Neural cell (in vitro differentiated cells): ENCODE measurements around the gene SRD5A1. TPM values are rescaled to one million over a fixed set of nuclear protein-coding genes. Genes with fewer than 3 reads are reported as not detected.

Experiments
- H2AFZ ChIP-seq: fragments of 200-600, 300-800 bp; sonication (generic), shearing (Covaris generic); 2 replicates; pipeline ENCODE4 v1.6.0; 2014; ENCODE audit warnings: low read depth, mild to moderate bottlenecking, antibody characterized with exemption, low read length, moderate library complexity
- H3F3A ChIP-seq: fragments of 200-600 bp; shearing (Covaris generic); 2 replicates; pipeline ENCODE4 v1.6.1; 2016; ENCODE audit warnings: mild to moderate bottlenecking, moderate library complexity, mixed read lengths, antibody characterized with exemption, low read length; ENCODE audit not compliant: insufficient read depth, poor library complexity, severe bottlenecking
- H3K27ac ChIP-seq: fragments of 200-600, 300-800 bp; sonication (generic), shearing (Covaris generic); 2 replicates; pipeline ENCODE4 v1.5.1; 2014; ENCODE audit warnings: mild to moderate bottlenecking, low read length, moderate library complexity
- H3K27me3 ChIP-seq: fragments of 300-800, 200-600 bp; sonication (generic), shearing (Covaris generic); 2 replicates; pipeline ENCODE4 v1.6.0; 2014; ENCODE audit warnings: mild to moderate bottlenecking, low read depth, low read length, moderate library complexity; ENCODE audit not compliant: insufficient read depth
- H3K36me3 ChIP-seq: fragments of 300-800, 200-600 bp; sonication (generic), shearing (Covaris generic); 2 replicates; pipeline ENCODE4 v1.5.1; 2014; ENCODE audit warnings: mild to moderate bottlenecking, antibody characterized with exemption, low read length, moderate library complexity; ENCODE audit not compliant: insufficient read depth
- H3K4me2 ChIP-seq: fragments of 300-800, 200-600 bp; sonication (generic), shearing (Covaris generic); 2 replicates; pipeline ENCODE4 v1.6.0; 2014; ENCODE audit warnings: mild to moderate bottlenecking, low read length
- H3K4me3 ChIP-seq: fragments of 300-800, 200-600 bp; sonication (generic), shearing (Covaris generic); 2 replicates; pipeline ENCODE4 v1.5.1; 2014; ENCODE audit warnings: mild to moderate bottlenecking, low read length, moderate library complexity
- H3K79me2 ChIP-seq: fragments of 200-600 bp; shearing (Covaris generic); replicated peaks from 2 replicates; pipeline ENCODE4 v1.6.0; 2014; ENCODE audit warnings: mild to moderate bottlenecking, low read length, moderate library complexity; ENCODE audit not compliant: insufficient read depth
- H3K9ac ChIP-seq: fragments of 300-800, 200-600 bp; sonication (generic), shearing (Covaris generic); 2 replicates; pipeline ENCODE4 v1.6.1; 2016; ENCODE audit warnings: mild to moderate bottlenecking, low read length, mixed read lengths
- H3K9me2 ChIP-seq: fragments of 200-600 bp; shearing (Covaris generic); 2 replicates; pipeline ENCODE4 v1.6.1; 2016; ENCODE audit warnings: mild to moderate bottlenecking, low read length, mixed read lengths; ENCODE audit not compliant: insufficient read depth
- H3K9me3 ChIP-seq: fragments of 200-600, 300-800 bp; sonication (generic), shearing (Covaris generic); 2 replicates; pipeline ENCODE4 v1.6.1; 2016; ENCODE audit warnings: mild to moderate bottlenecking, mixed run types, low read length, moderate library complexity, mixed read lengths
- H4K20me1 ChIP-seq: fragments of 200-600 bp; shearing (Covaris generic); 2 replicates; pipeline ENCODE4 v1.6.1; 2016; ENCODE audit warnings: mild to moderate bottlenecking, mixed run types; ENCODE audit not compliant: insufficient read depth
- EP300 ChIP-seq: fragments of 450-650 bp; conservative IDR thresholded peaks from 2 replicates; pipeline ENCODE4 v1.6.1; 2014; ENCODE audit warnings: antibody characterized with exemption, mild to moderate bottlenecking, moderate library complexity; ENCODE audit not compliant: poor library complexity, severe bottlenecking
- EZH2 ChIP-seq: fragments of 200-600, 300-800 bp; shearing (Covaris generic), sonication (generic); IDR thresholded peaks from 2 replicates; pipeline ENCODE4 v1.6.1; 2014; ENCODE audit warnings: antibody characterized with exemption, low read length, borderline replicate concordance, mild to moderate bottlenecking; ENCODE audit not compliant: insufficient read depth, poor library complexity, severe bottlenecking
- MXI1 ChIP-seq: fragments of 450-650 bp; conservative IDR thresholded peaks from 2 replicates; pipeline ENCODE4 v1.6.1; 2014; ENCODE audit warnings: antibody characterized with exemption, mild to moderate bottlenecking; ENCODE audit not compliant: poor library complexity, severe bottlenecking
- POLR2AphosphoS5 ChIP-seq: IDR thresholded peaks from 2 replicates; pipeline ENCODE4 v1.6.1; 2012
- RAD21 ChIP-seq: fragments of 450-650 bp; conservative IDR thresholded peaks from 2 replicates; pipeline ENCODE4 v1.6.1; 2014; ENCODE audit warnings: antibody characterized with exemption, mild to moderate bottlenecking, moderate library complexity
- SMC3 ChIP-seq: fragments of 450-650 bp; conservative IDR thresholded peaks from 2 replicates; pipeline ENCODE4 v1.6.1; 2014; ENCODE audit warnings: antibody characterized with exemption, mild to moderate bottlenecking, moderate library complexity; ENCODE audit not compliant: poor library complexity
- TAF1 ChIP-seq: IDR thresholded peaks from 2 replicates; pipeline ENCODE4 v1.6.1; 2012; ENCODE audit warnings: low read depth
- polyA plus RNA-seq: library from polyadenylated mRNA; depleted of rRNA; stranded (reverse); fragments of >200 nt; gene quantifications from 2 replicates; pipeline ENCODE4 v1.2.3, GENCODE V29; 2014
- TF ChIP-seq, protein P1 (sequence below): fragments of 450-650 bp; IDR thresholded peaks from 2 replicates; pipeline ENCODE4 v1.5.1; 2014; ENCODE audit warnings: antibody characterized with exemption, mild to moderate bottlenecking, moderate library complexity; ENCODE audit not compliant: poor library complexity, severe bottlenecking
- TF ChIP-seq, protein P2 (sequence below): IDR thresholded peaks from 2 replicates; pipeline ENCODE4 v1.6.1; 2012; ENCODE audit warnings: borderline replicate concordance

SRD5A1 gene
- polyA plus RNA-seq, 1 donor from 2014 or later, result 122 TPM

DNA sequence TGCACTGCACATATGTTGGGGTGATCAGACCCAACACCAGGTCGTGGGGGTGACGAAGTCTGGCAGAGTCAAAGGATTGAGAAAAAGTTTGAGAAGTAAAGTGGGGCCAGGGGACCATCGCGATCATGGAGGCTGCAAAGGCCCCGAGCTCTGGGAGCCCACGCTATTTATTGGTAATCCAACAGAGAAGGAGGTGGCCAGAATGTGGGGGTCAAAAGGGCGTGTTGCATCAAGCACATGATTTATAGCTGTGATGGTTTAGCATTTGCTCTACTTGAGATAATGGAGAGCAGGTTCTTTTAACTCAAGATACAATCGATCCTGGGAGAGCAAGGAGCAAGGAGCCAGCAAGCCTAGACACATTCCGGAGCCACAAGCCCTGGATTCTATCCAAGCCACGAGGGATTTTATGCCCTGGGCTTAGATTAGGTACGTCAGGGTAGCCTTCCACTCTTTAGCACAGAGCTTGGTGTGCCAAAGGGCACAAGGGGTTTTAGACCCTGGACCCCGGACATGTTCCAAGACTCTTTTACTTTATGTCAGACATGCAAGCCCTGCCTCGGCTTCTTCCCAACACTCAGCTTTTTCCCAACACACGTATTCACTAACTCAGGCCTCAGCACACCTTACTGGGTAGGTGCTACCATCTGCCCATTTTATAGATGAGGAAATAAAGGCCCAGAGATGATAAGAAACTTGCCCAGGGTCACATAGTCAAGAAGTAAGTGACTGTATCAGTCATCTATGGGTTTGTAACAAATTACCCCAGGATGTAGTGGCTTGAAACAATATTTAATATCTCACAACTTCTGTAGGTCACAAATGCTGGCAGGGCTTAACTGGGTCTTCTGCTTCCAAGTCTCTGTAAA is 39.9 kb upstream of the SRD5A1 start:
- TF ChIP-seq, protein P1, sequence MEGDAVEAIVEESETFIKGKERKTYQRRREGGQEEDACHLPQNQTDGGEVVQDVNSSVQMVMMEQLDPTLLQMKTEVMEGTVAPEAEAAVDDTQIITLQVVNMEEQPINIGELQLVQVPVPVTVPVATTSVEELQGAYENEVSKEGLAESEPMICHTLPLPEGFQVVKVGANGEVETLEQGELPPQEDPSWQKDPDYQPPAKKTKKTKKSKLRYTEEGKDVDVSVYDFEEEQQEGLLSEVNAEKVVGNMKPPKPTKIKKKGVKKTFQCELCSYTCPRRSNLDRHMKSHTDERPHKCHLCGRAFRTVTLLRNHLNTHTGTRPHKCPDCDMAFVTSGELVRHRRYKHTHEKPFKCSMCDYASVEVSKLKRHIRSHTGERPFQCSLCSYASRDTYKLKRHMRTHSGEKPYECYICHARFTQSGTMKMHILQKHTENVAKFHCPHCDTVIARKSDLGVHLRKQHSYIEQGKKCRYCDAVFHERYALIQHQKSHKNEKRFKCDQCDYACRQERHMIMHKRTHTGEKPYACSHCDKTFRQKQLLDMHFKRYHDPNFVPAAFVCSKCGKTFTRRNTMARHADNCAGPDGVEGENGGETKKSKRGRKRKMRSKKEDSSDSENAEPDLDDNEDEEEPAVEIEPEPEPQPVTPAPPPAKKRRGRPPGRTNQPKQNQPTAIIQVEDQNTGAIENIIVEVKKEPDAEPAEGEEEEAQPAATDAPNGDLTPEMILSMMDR, result no peak
- TF ChIP-seq EZH2 (no peak), POLR2AphosphoS5 (no peak), EP300 (no peak), SMC3 (no peak), MXI1 (no peak), TAF1 (no peak), RAD21 (no peak)
- TF ChIP-seq, protein P2, sequence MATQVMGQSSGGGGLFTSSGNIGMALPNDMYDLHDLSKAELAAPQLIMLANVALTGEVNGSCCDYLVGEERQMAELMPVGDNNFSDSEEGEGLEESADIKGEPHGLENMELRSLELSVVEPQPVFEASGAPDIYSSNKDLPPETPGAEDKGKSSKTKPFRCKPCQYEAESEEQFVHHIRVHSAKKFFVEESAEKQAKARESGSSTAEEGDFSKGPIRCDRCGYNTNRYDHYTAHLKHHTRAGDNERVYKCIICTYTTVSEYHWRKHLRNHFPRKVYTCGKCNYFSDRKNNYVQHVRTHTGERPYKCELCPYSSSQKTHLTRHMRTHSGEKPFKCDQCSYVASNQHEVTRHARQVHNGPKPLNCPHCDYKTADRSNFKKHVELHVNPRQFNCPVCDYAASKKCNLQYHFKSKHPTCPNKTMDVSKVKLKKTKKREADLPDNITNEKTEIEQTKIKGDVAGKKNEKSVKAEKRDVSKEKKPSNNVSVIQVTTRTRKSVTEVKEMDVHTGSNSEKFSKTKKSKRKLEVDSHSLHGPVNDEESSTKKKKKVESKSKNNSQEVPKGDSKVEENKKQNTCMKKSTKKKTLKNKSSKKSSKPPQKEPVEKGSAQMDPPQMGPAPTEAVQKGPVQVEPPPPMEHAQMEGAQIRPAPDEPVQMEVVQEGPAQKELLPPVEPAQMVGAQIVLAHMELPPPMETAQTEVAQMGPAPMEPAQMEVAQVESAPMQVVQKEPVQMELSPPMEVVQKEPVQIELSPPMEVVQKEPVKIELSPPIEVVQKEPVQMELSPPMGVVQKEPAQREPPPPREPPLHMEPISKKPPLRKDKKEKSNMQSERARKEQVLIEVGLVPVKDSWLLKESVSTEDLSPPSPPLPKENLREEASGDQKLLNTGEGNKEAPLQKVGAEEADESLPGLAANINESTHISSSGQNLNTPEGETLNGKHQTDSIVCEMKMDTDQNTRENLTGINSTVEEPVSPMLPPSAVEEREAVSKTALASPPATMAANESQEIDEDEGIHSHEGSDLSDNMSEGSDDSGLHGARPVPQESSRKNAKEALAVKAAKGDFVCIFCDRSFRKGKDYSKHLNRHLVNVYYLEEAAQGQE, result no peak
- no peak overlapping the region for H2AFZ ChIP-seq
- no peaks in the 10 kb centered on the region for H3K36me3 ChIP-seq
- H3K79me2 ChIP-seq, result no peaks in the 10 kb centered on the region
- H3K27ac ChIP-seq, result no peak overlapping the region
- H3F3A ChIP-seq, result no peaks in the 10 kb centered on the region
- H3K4me2 ChIP-seq, result no peak overlapping the region
- H3K9me2 ChIP-seq, result no peaks in the 10 kb centered on the region
- H3K9me3 ChIP-seq, result no peaks in the 10 kb centered on the region
- H3K27me3 ChIP-seq, result no peaks in the 10 kb centered on the region
- H3K4me3 ChIP-seq, result no peak overlapping the region
- H4K20me1 ChIP-seq, result no peaks in the 10 kb centered on the region
- no peak overlapping the region for H3K9ac ChIP-seq

DNA sequence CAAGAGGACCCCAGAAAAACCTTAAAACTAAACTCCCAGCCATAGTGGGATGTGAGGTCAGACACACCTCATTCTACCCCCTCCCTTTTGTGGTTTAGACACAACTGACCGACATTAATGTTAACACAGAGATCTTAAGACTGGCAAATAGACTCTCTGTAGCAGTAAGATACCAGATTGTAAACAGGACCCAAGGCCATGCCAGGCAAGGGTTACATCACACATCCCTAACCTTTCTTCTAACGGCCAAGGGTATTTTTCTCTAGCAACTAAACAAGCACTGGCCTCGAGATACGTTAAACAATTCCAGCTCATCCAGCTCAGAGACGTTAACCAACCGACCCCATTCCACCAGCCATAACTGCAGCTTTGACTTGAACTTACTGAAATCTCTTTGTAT is 39.2 kb upstream of the SRD5A1 start:
- Histone ChIP-seq H3K79me2 (no peaks in the 10 kb centered on the region), H3K9ac (no peak overlapping the region), H2AFZ (no peak overlapping the region), H3K4me3 (no peak overlapping the region), H3K36me3 (no peaks in the 10 kb centered on the region), H4K20me1 (no peaks in the 10 kb centered on the region), H3F3A (no peaks in the 10 kb centered on the region), H3K4me2 (no peak overlapping the region), H3K9me3 (no peaks in the 10 kb centered on the region), H3K9me2 (no peaks in the 10 kb centered on the region), H3K27me3 (no peaks in the 10 kb centered on the region), H3K27ac (no peak overlapping the region)
- TF ChIP-seq, protein P1, result no peak
- no peak for TF ChIP-seq EP300
- TF ChIP-seq, protein P2, result no peak
- TF ChIP-seq SMC3, result no peak
- TF ChIP-seq TAF1, result no peak
